ENCODE results near the gene ZSCAN22.
"Not testable (repeated sequence)": the region's sequence is repeated elsewhere in the genome, so short reads cannot be mapped to it uniquely, and the experiment has no call there.

ZSCAN22 gene

DNA sequence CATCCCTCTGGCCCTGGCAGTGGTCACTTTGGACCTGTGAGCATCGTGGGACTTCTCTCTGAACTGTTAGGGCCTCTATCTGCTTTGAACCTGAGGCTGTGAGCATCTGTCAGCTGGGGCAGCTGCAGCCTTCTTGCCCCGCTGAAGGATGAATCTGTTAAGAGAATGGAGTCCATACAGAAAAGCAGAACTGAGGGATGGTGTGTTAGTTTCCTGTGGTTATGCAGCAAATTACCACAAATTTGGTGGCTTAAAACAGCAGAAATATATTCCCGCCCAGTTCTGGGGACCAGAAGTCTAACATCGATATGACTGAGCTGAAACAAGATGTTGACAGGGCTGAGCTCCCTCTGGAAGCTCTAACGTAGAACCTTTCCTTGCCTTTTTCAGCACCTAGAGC is 37.4 kb downstream of the ZSCAN22 start:
- H3K27ac ChIP-seq (ENCODE audit: low read depth, low read length), result no peak overlapping the region
- H3K27me3 ChIP-seq (ENCODE audit: insufficient read depth, low read length), result no peaks in the 10 kb centered on the region
- no peaks in the 10 kb centered on the region for H3K9me3 ChIP-seq (ENCODE audit: insufficient read depth, low read depth, low read length)
- no peak overlapping the region for H3K4me3 ChIP-seq (ENCODE audit: low read length)
- 90% methylated on average over 5 of the region's 5 CpGs for WGBS
- H3K9ac ChIP-seq (ENCODE audit: low read depth, low read length), result no peak overlapping the region
- 0 out of 2 replicates have a peak, but pooled peaks cover 2% of the 10 kb centered on the region for H3K4me1 ChIP-seq (ENCODE audit: insufficient read depth, low read length)
- H3K36me3 ChIP-seq (ENCODE audit: insufficient read depth, low read length), result no peaks in the 10 kb centered on the region

DNA sequence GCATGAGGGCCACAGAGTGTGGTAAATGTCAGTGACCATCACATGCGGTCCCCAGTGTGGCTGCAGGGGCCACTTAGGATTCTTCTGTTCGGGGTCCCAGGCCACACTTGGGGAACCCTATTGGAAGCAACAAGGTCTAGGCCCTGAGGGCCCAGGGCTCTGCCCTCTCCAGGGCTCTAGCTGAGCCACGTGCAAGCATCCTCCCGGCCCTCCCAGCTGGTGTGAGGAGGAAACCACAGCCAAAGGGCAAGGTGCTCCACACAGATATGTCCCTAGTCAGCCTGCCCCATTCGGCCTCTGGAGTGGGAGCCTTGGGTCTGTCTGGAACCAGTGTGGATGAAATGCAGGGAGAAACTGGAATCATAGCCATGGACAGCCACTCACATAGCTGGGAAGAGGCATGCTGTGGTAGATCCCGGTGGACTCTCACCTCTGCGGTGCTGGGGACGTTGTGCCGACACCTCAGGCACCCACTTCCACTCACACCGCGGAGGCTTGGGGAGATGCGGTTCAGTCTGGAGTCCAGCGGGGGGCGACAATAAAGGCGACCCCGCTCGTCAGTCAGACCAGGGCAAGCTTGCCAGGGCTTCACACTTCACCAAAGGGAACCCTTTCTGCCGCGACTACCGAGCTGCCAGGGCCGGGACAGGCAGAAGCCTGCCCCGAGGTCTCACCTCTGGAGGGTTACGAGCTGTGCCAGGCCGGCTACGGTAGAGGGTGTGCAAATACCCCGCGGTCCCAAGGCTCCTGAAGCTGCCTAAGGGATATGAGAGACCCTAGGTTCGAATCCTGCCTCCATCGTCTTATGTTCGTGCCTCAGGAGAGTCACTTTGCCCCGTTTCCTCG is 40.0 kb downstream of the ZSCAN22 start:
- H3K36me3 ChIP-seq (ENCODE audit: insufficient read depth, low read length), result no peaks in the 10 kb centered on the region
- no peak overlapping the region for H3K9ac ChIP-seq (ENCODE audit: low read depth, low read length)
- H3K27me3 ChIP-seq (ENCODE audit: insufficient read depth, low read length), result no peaks in the 10 kb centered on the region
- 91% methylated on average over 32 of the region's 32 CpGs for WGBS
- H3K27ac ChIP-seq (ENCODE audit: low read depth, low read length), result no peak overlapping the region
- H3K4me3 ChIP-seq (ENCODE audit: low read length), result no peak overlapping the region
- H3K9me3 ChIP-seq (ENCODE audit: insufficient read depth, low read depth, low read length), result no peaks in the 10 kb centered on the region
- no peaks in the 10 kb centered on the region for H3K4me1 ChIP-seq (ENCODE audit: insufficient read depth, low read length)

DNA sequence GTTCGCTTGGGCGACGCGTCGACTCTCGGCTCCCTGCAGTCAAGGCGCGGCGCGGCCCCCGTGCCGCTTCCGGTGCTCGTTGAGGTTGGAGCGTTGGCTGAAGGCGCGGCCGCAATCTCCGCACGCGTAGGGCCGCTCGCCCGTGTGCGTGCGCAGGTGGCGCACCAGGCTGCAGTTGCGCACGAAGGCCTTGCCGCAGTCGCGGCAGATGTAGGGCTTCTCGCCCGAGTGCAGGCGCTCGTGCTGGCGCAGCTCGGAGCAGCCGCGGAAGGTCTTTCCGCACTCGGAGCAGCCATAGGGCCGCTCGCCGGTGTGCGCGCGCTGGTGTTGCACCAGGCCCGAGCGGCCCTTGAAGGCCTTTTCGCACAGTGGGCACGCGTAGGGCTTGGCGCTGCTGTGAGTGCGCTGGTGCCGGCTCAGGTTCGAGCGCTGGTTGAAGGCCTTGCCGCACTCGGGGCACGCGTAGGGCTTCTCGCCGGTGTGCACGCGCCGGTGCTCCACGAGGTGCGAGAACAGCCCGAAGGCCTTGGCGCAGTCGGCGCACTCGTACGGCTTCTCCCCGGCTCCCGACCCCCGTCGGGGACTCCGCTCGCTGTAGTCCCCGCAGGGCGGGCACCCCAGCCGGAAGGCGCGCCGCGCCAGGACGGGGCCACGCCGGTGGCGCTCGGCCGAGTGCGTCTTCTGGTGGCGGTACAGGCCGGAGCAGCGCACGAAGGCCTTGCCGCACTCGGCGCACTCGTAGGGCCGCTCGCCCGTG is 41.1 kb downstream of the ZSCAN22 start:
- WGBS, result 96% methylated on average over 106 of the region's 106 CpGs
- Histone ChIP-seq H3K36me3 (ENCODE audit: insufficient read depth, low read length) (no peaks in the 10 kb centered on the region), H3K9me3 (ENCODE audit: insufficient read depth, low read depth, low read length) (no peaks in the 10 kb centered on the region), H3K4me1 (ENCODE audit: insufficient read depth, low read length) (no peaks in the 10 kb centered on the region), H3K4me3 (ENCODE audit: low read length) (no peak overlapping the region), H3K27me3 (ENCODE audit: insufficient read depth, low read length) (no peaks in the 10 kb centered on the region), H3K9ac (ENCODE audit: low read depth, low read length) (no peak overlapping the region), H3K27ac (ENCODE audit: low read depth, low read length) (no peak overlapping the region)

DNA sequence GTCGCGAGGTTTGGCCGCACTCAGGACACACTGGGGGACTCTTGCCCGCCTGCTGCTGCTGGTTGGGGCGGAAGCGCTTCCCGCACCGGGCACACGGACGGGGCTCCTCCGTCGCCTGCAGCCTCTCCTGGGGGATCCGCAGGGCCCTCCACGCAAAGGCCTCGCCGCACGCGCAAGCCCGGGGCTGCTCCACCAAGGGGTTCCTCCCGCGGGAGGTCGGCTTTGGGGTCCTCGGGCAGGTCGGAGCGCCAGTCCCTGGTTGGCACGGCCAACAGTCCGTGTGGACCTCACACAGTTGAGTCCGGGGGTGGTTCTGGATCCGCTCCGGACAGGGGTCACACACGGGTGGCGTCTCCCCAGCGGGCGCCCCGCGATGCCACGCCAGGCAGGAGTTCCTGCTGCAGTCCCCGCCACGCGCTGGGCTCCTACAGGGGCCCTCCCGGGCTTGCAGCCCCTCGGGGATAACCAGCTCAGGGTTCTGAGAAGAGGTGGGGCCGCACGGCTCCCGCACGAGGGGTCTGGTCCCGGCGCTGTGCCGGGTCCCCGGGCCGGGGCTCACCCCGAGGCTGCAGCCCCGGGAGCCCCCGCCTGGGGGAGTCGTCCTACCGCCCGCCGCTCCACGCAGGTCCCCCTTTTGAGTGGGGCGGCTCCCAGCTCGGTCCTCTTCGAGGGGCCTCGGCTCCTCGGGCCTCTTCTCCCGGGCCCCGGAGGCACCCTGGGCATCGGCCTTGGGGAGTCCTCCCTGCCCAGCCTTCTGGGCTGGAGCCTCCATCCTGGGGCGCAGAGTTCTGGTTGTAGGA is 42.0 kb downstream of the ZSCAN22 start:
- no peaks in the 10 kb centered on the region for H3K4me1 ChIP-seq (ENCODE audit: insufficient read depth, low read length)
- H3K9me3 ChIP-seq (ENCODE audit: insufficient read depth, low read depth, low read length), result no peaks in the 10 kb centered on the region
- H3K36me3 ChIP-seq (ENCODE audit: insufficient read depth, low read length), result no peaks in the 10 kb centered on the region
- no peak overlapping the region for H3K27ac ChIP-seq (ENCODE audit: low read depth, low read length)
- no peak overlapping the region for H3K9ac ChIP-seq (ENCODE audit: low read depth, low read length)
- no peaks in the 10 kb centered on the region for H3K27me3 ChIP-seq (ENCODE audit: insufficient read depth, low read length)
- no peak overlapping the region for H3K4me3 ChIP-seq (ENCODE audit: low read length)
- 96% methylated on average over 68 of the region's 68 CpGs for WGBS

DNA sequence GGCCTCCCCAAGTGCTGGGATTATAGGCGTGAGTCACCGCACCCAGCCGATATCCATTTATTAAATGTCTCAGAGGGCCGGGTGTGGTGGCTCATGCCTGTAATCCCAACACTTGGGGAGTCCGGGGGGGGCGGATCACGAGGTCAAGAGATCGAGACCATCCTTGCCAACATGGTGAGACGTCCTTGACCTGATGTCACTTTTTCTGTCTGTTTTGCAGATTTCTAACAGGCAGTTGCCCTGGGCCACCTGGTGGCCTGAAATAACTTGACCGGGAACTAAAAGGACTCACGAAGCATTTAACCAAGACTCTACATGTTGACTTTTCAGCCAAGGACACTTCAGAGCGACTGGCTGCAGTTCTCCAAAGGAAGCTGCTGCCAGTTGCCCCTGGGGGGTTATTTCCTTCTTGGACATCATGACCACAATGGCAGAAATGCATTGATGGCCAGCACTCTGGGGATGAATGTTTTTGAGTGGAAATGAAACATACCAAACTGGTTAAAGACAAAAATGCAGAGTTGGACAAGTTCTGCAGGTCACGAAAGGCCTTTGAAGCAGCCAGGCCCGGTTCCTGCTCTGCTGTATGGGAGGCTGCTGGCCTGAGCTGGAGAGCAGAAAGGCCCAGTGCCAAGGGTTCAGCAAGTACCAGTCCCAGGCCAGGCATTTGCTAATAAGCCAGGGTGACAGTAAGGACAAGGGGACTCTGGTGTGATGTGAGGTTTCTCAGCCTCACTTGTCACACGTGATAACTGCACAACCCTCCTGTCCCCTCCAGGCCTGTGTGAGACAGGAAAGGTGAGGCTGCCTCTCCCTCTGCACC is 45.7 kb downstream of the ZSCAN22 start:
- no peak overlapping the region for H3K27ac ChIP-seq (ENCODE audit: low read depth, low read length)
- no peaks in the 10 kb centered on the region for H3K9me3 ChIP-seq (ENCODE audit: insufficient read depth, low read depth, low read length)
- no peaks in the 10 kb centered on the region for H3K27me3 ChIP-seq (ENCODE audit: insufficient read depth, low read length)
- H3K4me1 ChIP-seq (ENCODE audit: insufficient read depth, low read length), result no peaks in the 10 kb centered on the region
- H3K9ac ChIP-seq (ENCODE audit: low read depth, low read length), result no peak overlapping the region
- no peaks in the 10 kb centered on the region for H3K36me3 ChIP-seq (ENCODE audit: insufficient read depth, low read length)
- H3K4me3 ChIP-seq (ENCODE audit: low read length), result no peak overlapping the region
- 79% methylated on average over 15 of the region's 15 CpGs for WGBS

DNA sequence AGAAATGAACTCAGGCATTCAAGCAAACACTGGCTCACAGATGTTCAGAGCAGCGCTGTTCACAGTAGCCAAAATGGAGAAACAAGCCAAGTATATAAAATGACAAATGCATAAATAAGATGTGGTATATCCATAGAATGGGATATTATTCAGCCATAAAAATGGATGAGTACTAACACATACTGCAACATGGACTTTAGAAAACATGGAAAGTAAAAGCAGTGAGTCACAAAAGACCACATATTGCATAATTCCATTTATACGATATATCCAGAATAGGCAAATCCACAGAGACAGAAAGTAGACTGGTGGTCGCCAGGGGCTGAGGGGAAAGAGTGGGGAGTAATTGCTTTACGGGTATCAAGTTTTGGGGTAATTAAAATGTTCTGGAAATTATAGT is 47.4 kb downstream of the ZSCAN22 start:
- Histone ChIP-seq H3K4me3 (ENCODE audit: low read length) (no peak overlapping the region), H3K27me3 (ENCODE audit: insufficient read depth, low read length) (no peaks in the 10 kb centered on the region), H3K9ac (ENCODE audit: low read depth, low read length) (no peak overlapping the region), H3K4me1 (ENCODE audit: insufficient read depth, low read length) (no peaks in the 10 kb centered on the region), H3K27ac (ENCODE audit: low read depth, low read length) (no peak overlapping the region), H3K36me3 (ENCODE audit: insufficient read depth, low read length) (no peaks in the 10 kb centered on the region), H3K9me3 (ENCODE audit: insufficient read depth, low read depth, low read length) (no peaks in the 10 kb centered on the region)
- 97% methylated on average over 4 of the region's 4 CpGs for WGBS

DNA sequence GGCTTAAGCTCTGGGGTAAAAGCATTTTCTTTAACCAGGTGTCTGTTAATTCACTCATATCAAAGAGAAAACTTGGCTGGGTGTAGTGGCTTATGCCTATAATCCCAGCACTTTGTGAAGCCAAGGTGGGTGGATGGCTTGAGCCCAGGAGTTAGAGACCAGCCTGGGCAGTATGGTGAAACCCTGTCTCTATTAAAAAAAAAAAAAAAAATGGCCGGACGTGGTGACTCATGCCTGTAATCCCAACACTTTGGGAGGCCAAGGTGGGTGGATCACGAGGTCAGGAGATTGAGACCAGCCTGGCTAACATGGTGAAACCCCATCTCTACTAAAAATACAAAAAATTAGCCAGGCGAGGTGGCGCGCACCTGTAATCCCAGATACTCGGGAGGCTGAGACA is 49.9 kb downstream of the ZSCAN22 start:
- H3K9ac ChIP-seq (ENCODE audit: low read depth, low read length); H3K9me3 ChIP-seq (ENCODE audit: insufficient read depth, low read depth, low read length); H3K4me3 ChIP-seq (ENCODE audit: low read length); H3K4me1 ChIP-seq (ENCODE audit: insufficient read depth, low read length); H3K36me3 ChIP-seq (ENCODE audit: insufficient read depth, low read length); H3K27ac ChIP-seq (ENCODE audit: low read depth, low read length); H3K27me3 ChIP-seq (ENCODE audit: insufficient read depth, low read length): not testable (repeated sequence)
- WGBS, result 80% methylated on average over 7 of the region's 7 CpGs

DNA sequence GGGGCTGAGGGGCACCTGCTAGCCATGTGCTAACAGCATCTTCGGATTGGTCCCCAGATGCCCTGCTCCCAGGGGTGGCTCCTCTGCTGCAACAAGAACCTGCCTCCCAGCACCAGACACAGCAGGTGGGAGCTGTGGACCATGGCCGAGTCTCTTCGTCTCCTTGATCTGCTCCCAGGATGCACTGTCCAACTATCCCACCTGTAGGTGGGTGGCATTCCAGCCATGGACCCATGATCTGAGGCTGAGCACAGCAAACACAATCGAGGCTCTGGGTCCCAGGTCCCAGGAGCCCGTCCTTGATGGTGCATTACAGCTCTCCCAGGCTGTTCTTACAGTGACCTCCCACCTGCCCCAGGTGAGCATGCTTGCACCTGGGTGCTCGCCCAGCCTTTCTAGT is 52.5 kb downstream of the ZSCAN22 start:
- Histone ChIP-seq H3K27ac (ENCODE audit: low read depth, low read length) (no peak overlapping the region), H3K36me3 (ENCODE audit: insufficient read depth, low read length) (no peaks in the 10 kb centered on the region), H3K4me1 (ENCODE audit: insufficient read depth, low read length) (no peaks in the 10 kb centered on the region), H3K27me3 (ENCODE audit: insufficient read depth, low read length) (no peaks in the 10 kb centered on the region), H3K4me3 (ENCODE audit: low read length) (no peak overlapping the region), H3K9me3 (ENCODE audit: insufficient read depth, low read depth, low read length) (no peaks in the 10 kb centered on the region), H3K9ac (ENCODE audit: low read depth, low read length) (no peak overlapping the region)
- 93% methylated on average over 6 of the region's 6 CpGs for WGBS

DNA sequence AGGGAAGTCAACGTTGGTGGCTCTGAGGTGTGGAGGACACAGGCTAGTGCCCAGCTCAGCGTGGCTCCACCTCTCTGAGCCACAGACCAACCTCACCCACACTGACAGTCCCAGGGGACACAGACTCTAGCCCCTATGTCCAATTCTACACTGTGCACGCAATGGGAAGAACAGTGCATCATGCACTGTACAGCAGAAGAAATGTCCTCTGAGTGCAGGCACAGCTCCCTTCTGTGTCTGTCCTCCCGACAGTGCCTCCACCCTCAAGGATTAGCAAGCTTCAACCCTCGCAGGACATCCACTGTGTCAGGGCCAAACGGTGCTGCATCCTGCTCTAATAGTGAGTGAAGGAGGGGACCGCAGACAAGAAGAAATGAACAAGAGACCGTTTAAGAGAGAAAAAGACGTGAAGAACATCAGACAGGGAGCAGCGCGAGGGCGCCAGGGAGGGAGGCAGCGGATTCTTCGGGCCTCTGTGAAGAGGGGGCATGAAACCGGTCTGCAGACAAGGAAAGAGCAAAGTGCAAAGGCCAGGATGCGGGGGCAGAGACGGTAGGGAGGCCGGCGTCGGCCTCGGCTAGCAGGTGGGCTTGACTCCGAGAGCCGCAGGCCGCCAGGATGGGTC is 53.4 kb downstream of the ZSCAN22 start:
- Histone ChIP-seq H3K4me3 (ENCODE audit: low read length) (peak overlapping the region; percentile 91), H3K27me3 (ENCODE audit: insufficient read depth, low read length) (no peaks in the 10 kb centered on the region), H3K9me3 (ENCODE audit: insufficient read depth, low read depth, low read length) (no peaks in the 10 kb centered on the region), H3K4me1 (ENCODE audit: insufficient read depth, low read length) (no peaks in the 10 kb centered on the region; the same call in none of the 2 replicates), H3K27ac (ENCODE audit: low read depth, low read length) (peak overlapping the region; percentile 86), H3K36me3 (ENCODE audit: insufficient read depth, low read length) (no peaks in the 10 kb centered on the region), H3K9ac (ENCODE audit: low read depth, low read length) (peak overlapping the region; percentile 88)
- 11% methylated on average over 24 of the region's 24 CpGs for WGBS

Data from HUES64 (cell line).